ENCODE results near the gene ATP8B4. TPM values are rescaled to one million over a fixed set of nuclear protein-coding genes. Genes with fewer than 3 reads are reported as not detected.

Gene ATP8B4
- total RNA-seq, 1 experiment from 2014 or later = not detected

DNA sequence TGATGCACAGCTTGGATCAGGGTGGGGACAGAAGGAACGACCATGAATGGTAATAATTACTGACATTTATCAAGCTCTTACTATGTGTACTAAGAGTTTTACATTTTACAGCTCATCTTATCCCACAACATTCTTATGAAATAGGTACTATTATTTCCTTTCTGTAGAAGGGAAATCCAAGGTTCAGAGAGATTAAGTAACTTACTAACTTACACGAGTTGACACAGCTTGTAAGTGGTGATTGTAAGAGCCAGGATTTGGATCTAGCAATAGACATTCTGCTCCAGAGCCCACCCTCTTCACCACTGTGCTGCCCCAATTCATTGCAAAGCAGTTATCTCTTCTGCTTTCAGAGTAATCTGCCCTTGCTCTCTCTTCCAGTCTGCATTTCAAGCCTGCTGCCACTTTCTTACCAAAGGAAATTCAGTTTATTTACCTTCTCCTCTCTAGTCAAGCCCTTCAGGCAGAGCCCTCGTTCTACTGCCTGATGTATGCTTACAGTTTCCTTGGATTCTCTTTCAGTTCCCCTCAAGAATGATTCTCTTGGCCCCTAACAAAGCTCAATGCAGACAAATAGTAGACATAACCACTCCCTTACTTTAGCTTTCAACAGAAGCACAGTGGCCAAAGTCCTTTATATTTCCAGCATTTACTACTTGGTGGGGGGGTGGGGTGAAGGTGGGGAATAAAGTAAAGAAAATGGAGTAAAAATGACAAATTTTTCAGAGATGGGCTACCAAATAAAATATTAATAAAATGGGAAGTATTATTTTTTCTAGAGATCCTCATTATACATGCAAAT, 65.8 kb downstream of the ATP8B4 start:
- no peaks in the 10 kb centered on the region for H3K27me3 ChIP-seq (ENCODE audit: control insufficient read depth, insufficient read depth, low read length)
- H3K4me3 ChIP-seq (ENCODE audit: low read depth in 2 of 2, low read length in 2 of 2) = no peak overlapping the region
- BruUV-seq (replicated peaks) = no TSS peak
- POLR2A ChIA-PET = no interaction called here
- no peaks in the 10 kb centered on the region for H3K4me1 ChIP-seq (ENCODE audit: control insufficient read depth, insufficient read depth, low read length)
- H3K9me3 ChIP-seq (ENCODE audit: control insufficient read depth, insufficient read depth, low read depth, low read length) = no peaks in the 10 kb centered on the region
- in situ Hi-C loops (cut with HindIII; ENCODE audit: low pct_unique_long_range_greater_than_20kb, low sequenced_read_pairs) (no loop called here), intact Hi-C loops (cut with micrococcal nuclease; ENCODE audit: unreplicated experiment) (no loop called here)
- H3K27ac ChIP-seq (ENCODE audit: low read length) = no peak overlapping the region
- CTCF ChIA-PET = no interaction called here
- TF ChIP-seq CTCF (IDR thresholded peaks at IDR 0.05) = no peak
- TF ChIP-seq POLR2AphosphoS5 (IDR thresholded peaks at IDR 0.05; ENCODE audit: low read depth, low read length) = no peak
- TF ChIP-seq, protein P1, sequence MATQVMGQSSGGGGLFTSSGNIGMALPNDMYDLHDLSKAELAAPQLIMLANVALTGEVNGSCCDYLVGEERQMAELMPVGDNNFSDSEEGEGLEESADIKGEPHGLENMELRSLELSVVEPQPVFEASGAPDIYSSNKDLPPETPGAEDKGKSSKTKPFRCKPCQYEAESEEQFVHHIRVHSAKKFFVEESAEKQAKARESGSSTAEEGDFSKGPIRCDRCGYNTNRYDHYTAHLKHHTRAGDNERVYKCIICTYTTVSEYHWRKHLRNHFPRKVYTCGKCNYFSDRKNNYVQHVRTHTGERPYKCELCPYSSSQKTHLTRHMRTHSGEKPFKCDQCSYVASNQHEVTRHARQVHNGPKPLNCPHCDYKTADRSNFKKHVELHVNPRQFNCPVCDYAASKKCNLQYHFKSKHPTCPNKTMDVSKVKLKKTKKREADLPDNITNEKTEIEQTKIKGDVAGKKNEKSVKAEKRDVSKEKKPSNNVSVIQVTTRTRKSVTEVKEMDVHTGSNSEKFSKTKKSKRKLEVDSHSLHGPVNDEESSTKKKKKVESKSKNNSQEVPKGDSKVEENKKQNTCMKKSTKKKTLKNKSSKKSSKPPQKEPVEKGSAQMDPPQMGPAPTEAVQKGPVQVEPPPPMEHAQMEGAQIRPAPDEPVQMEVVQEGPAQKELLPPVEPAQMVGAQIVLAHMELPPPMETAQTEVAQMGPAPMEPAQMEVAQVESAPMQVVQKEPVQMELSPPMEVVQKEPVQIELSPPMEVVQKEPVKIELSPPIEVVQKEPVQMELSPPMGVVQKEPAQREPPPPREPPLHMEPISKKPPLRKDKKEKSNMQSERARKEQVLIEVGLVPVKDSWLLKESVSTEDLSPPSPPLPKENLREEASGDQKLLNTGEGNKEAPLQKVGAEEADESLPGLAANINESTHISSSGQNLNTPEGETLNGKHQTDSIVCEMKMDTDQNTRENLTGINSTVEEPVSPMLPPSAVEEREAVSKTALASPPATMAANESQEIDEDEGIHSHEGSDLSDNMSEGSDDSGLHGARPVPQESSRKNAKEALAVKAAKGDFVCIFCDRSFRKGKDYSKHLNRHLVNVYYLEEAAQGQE (IDR thresholded peaks at IDR 0.05; ENCODE audit: insufficient read depth in 1 of 2, low read depth in 2 of 2, low read length in 1 of 2) = no peak
- no peak for TF ChIP-seq TCF7L2 (IDR thresholded peaks at IDR 0.05; ENCODE audit: low read depth, low read length)
- TF ChIP-seq SIN3A (IDR thresholded peaks at IDR 0.05; ENCODE audit: borderline replicate concordance, insufficient read depth, low read depth, low read length) = no peak
- H3K36me3 ChIP-seq (ENCODE audit: control insufficient read depth, insufficient read depth, low read length) = no peaks in the 10 kb centered on the region
- no peak for DNase-seq (ENCODE audit: low read depth, low spot score)
- no peak for ATAC-seq

GRCh38 chr15:50051811-50052419, 67.1 kb downstream of the ATP8B4 start:
- ChIA-PET POLR2A (no interaction called here), CTCF (interaction anchor here (0.6 kb wide), 1 partner anchor 542 kb away, joined by 6 read pairs; no protein-coding TSS in a partner anchor)
- TF ChIP-seq CTCF (IDR thresholded peaks at IDR 0.05) (peak; percentile 64), TCF7L2 (IDR thresholded peaks at IDR 0.05; ENCODE audit: low read depth, low read length) (no peak), POLR2AphosphoS5 (IDR thresholded peaks at IDR 0.05; ENCODE audit: low read depth, low read length) (no peak)
- intact Hi-C loops (cut with micrococcal nuclease; ENCODE audit: unreplicated experiment) = no loop called here
- Histone ChIP-seq H3K4me3 (ENCODE audit: low read depth in 2 of 2, low read length in 2 of 2) (no peak overlapping the region), H3K27me3 (ENCODE audit: control insufficient read depth, insufficient read depth, low read length) (no peaks in the 10 kb centered on the region), H3K27ac (ENCODE audit: low read length) (no peak overlapping the region), H3K9me3 (ENCODE audit: control insufficient read depth, insufficient read depth, low read depth, low read length) (no peaks in the 10 kb centered on the region), H3K4me1 (ENCODE audit: control insufficient read depth, insufficient read depth, low read length) (no peaks in the 10 kb centered on the region), H3K36me3 (ENCODE audit: control insufficient read depth, insufficient read depth, low read length) (no peaks in the 10 kb centered on the region)
- DNase-seq (ENCODE audit: low read depth, low spot score) (peak; percentile 79), ATAC-seq (peak; percentile 84)
- in situ Hi-C loops (cut with HindIII; ENCODE audit: low pct_unique_long_range_greater_than_20kb, low sequenced_read_pairs) = no loop called here
- no TSS peak for BruUV-seq (replicated peaks)

All from Panc1 (cell line).